Measurements from ENCODE around the gene MEOX2.

- no peak for TF ChIP-seq SMC3 (IDR thresholded peaks at IDR 0.05)
- TF ChIP-seq CTCF (IDR thresholded peaks at IDR 0.05) = no peak
- no peak for TF ChIP-seq MAZ (IDR thresholded peaks at IDR 0.05; ENCODE audit: borderline replicate concordance, low read depth, low read length)
- no peak for TF ChIP-seq CEBPB (IDR thresholded peaks at IDR 0.05)
- no peak for TF ChIP-seq KDM5A (IDR thresholded peaks at IDR 0.05)
- TF ChIP-seq POLR2A (IDR thresholded peaks at IDR 0.05; ENCODE audit: low read length) = no peak
- no peak for TF ChIP-seq RFX5 (IDR thresholded peaks at IDR 0.05)
- no peak for TF ChIP-seq POLR2AphosphoS2 (conservative IDR thresholded peaks at IDR 0.05; ENCODE audit: low read length)
- no peak for TF ChIP-seq MAX (IDR thresholded peaks at IDR 0.05)
- TF ChIP-seq ZFP36 (IDR thresholded peaks at IDR 0.05; ENCODE audit: borderline replicate concordance, partially characterized antibody) = no peak
- no peak for TF ChIP-seq JUNB (IDR thresholded peaks at IDR 0.05)
- no peak for TF ChIP-seq ESRRA (IDR thresholded peaks at IDR 0.05; ENCODE audit: borderline replicate concordance, low read length)
- TF ChIP-seq ATOH8 (CRISPR knock-in tag; IDR thresholded peaks at IDR 0.05; ENCODE audit: low read depth) = no peak
- no peak for TF ChIP-seq EHMT2 (IDR thresholded peaks at IDR 0.05; ENCODE audit: low read depth)
Measured at GRCh38 chr7:15571301-15571878, 115.1 kb downstream of the MEOX2 start.

Measured in A549 (cell line).